ENCODE data around the gene PCSK5. TPM values are rescaled to one million over a fixed set of nuclear protein-coding genes. Genes with fewer than 3 reads are reported as not detected.

PCSK5 gene
- total and polyA plus RNA-seq, 2 donors (not counting 1 experiment from before 2014, with no cell fraction given): 0.09 TPM; not detected in 1

GRCh38 chr9:76370396-76371023 is 480.0 kb downstream of the PCSK5 start:
- TF ChIP-seq EZH2 (IDR thresholded peaks at IDR 0.05; ENCODE audit: borderline replicate concordance, insufficient read depth, low read depth, low read length, poor library complexity, severe bottlenecking) (no peak), CTCF (IDR thresholded peaks at IDR 0.05) (no peak)
- ATAC-seq (ENCODE audit: low read depth) (no peak), DNase-seq (no peak)
- POLR2A ChIA-PET: no interaction called here
- no peak overlapping the region for H2AFZ ChIP-seq (ENCODE audit: insufficient read depth, low read depth, low read length, poor library complexity, severe bottlenecking)
- no peaks in the 10 kb centered on the region for H4K20me1 ChIP-seq (ENCODE audit: control insufficient read depth, insufficient read depth, low read length, poor library complexity, severe bottlenecking)
- intact Hi-C loops (cut with micrococcal nuclease): no loop called here
- no peaks in the 10 kb centered on the region for H3K79me2 ChIP-seq (ENCODE audit: control insufficient read depth, insufficient read depth, low read length)
- no peaks in the 10 kb centered on the region for H3K4me1 Mint-ChIP-seq
- no peaks in the 10 kb centered on the region for H3K4me1 ChIP-seq (ENCODE audit: control insufficient read depth in 2 of 2, insufficient read depth in 2 of 2, low read length in 2 of 2)
- H3K9me3 Mint-ChIP-seq (ENCODE audit: insufficient read depth): no peaks in the 10 kb centered on the region
- H3K9ac ChIP-seq (ENCODE audit: low read length): no peak overlapping the region
- H3K4me2 ChIP-seq (replicated peaks; ENCODE audit: low read depth, low read length, poor library complexity, severe bottlenecking): no peak overlapping the region
- H3K9me3 ChIP-seq (ENCODE audit: control extremely low read depth in 1 of 3, control insufficient read depth in 2 of 3, insufficient read depth in 1 of 3, low read length in 2 of 3): peaks cover 0 to 5% (median 0%) of the 10 kb centered on the region in 3 donors
- WGBS (ENCODE audit: insufficient coverage): 94% methylated on average over 3 of the region's 3 CpGs
- CTCF ChIA-PET: interaction anchor here (0.8 kb wide), 1 partner anchor 13 kb away, joined by 3 read pairs; no protein-coding TSS in a partner anchor
- no peak overlapping the region for H3K27ac Mint-ChIP-seq
- no peak overlapping the region for H3K4me3 Mint-ChIP-seq
- H3K27me3 Mint-ChIP-seq: peaks cover 4% of the 10 kb centered on the region
- H3K27me3 ChIP-seq (replicated peaks in 1 of 4; ENCODE audit: control extremely low read depth in 1 of 4, control insufficient read depth in 3 of 4, insufficient read depth in 4 of 4, low read length in 3 of 4): no peaks in the 10 kb centered on the region
- no peaks in the 10 kb centered on the region for H3K36me3 ChIP-seq (replicated peaks in 1 of 2; ENCODE audit: control extremely low read depth in 1 of 2, control insufficient read depth in 1 of 2, extremely low read depth in 1 of 2, insufficient read depth in 2 of 2, low read length in 1 of 2)
- no peak overlapping the region for H3K27ac ChIP-seq (ENCODE audit: low read length in 2 of 2)
- H3K4me3 ChIP-seq (ENCODE audit: control extremely low read depth in 1 of 5, extremely low read depth in 1 of 5, insufficient read depth in 1 of 5, low read depth in 2 of 5, low read length in 4 of 5): no peak overlapping the region

DNA sequence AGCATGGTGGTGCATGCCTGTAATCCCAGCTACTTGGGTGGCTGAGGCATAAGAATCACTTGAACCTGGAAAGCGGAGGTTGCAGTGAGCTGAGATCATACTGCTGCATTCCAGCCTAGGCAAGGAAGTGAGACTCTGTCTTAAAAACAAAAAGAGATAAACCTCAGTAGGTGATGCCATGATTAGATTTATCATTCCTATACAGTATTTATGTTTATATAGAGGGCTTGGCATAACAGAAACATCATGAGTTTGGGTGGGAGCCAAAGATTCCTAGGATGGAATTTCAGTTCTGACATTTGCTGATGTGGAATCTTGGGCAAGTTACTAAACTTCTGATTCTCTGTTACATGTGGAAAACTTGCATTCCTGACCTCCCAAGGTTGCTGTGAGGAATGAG is 481.4 kb downstream of the PCSK5 start:
- no peak overlapping the region for H3K27ac ChIP-seq (ENCODE audit: low read length in 2 of 2)
- POLR2A ChIA-PET: no interaction called here
- no peak overlapping the region for H3K4me2 ChIP-seq (replicated peaks; ENCODE audit: low read depth, low read length, poor library complexity, severe bottlenecking)

More for the DNA sequence above, 481.4 kb downstream of the PCSK5 start:
- Mint-ChIP-seq H3K9me3 (ENCODE audit: insufficient read depth) (no peaks in the 10 kb centered on the region), H3K4me3 (no peak overlapping the region), H3K27me3 (peaks cover 4% of the 10 kb centered on the region), H3K27ac (no peak overlapping the region), H3K4me1 (no peaks in the 10 kb centered on the region)
- H3K9ac ChIP-seq (ENCODE audit: low read length): no peak overlapping the region
- H3K4me3 ChIP-seq (ENCODE audit: control extremely low read depth in 1 of 5, extremely low read depth in 1 of 5, insufficient read depth in 1 of 5, low read depth in 2 of 5, low read length in 4 of 5): no peak overlapping the region
- WGBS (ENCODE audit: insufficient coverage): no CpG with 5 or more reads among the region's 1 CpG
- no peak overlapping the region for H2AFZ ChIP-seq (ENCODE audit: insufficient read depth, low read depth, low read length, poor library complexity, severe bottlenecking)
- no peaks in the 10 kb centered on the region for H3K4me1 ChIP-seq (ENCODE audit: control insufficient read depth in 2 of 2, insufficient read depth in 2 of 2, low read length in 2 of 2)
- H4K20me1 ChIP-seq (ENCODE audit: control insufficient read depth, insufficient read depth, low read length, poor library complexity, severe bottlenecking): no peaks in the 10 kb centered on the region
- intact Hi-C loops (cut with micrococcal nuclease): no loop called here
- peaks cover 0 to 5% (median 0%) of the 10 kb centered on the region in 3 donors for H3K9me3 ChIP-seq (ENCODE audit: control extremely low read depth in 1 of 3, control insufficient read depth in 2 of 3, insufficient read depth in 1 of 3, low read length in 2 of 3)
- no peak for TF ChIP-seq CTCF (IDR thresholded peaks at IDR 0.05)
- no peak for TF ChIP-seq EZH2 (IDR thresholded peaks at IDR 0.05; ENCODE audit: borderline replicate concordance, insufficient read depth, low read depth, low read length, poor library complexity, severe bottlenecking)
- H3K27me3 ChIP-seq (replicated peaks in 1 of 4; ENCODE audit: control extremely low read depth in 1 of 4, control insufficient read depth in 3 of 4, insufficient read depth in 4 of 4, low read length in 3 of 4): no peaks in the 10 kb centered on the region
- no peaks in the 10 kb centered on the region for H3K36me3 ChIP-seq (replicated peaks in 1 of 2; ENCODE audit: control extremely low read depth in 1 of 2, control insufficient read depth in 1 of 2, extremely low read depth in 1 of 2, insufficient read depth in 2 of 2, low read length in 1 of 2)
- DNase-seq: no peak
- CTCF ChIA-PET: no interaction called here
- ATAC-seq (ENCODE audit: low read depth): no peak
- H3K79me2 ChIP-seq (ENCODE audit: control insufficient read depth, insufficient read depth, low read length): no peaks in the 10 kb centered on the region
